ENCODE results near the gene HCRT.

Gene HCRT

DNA sequence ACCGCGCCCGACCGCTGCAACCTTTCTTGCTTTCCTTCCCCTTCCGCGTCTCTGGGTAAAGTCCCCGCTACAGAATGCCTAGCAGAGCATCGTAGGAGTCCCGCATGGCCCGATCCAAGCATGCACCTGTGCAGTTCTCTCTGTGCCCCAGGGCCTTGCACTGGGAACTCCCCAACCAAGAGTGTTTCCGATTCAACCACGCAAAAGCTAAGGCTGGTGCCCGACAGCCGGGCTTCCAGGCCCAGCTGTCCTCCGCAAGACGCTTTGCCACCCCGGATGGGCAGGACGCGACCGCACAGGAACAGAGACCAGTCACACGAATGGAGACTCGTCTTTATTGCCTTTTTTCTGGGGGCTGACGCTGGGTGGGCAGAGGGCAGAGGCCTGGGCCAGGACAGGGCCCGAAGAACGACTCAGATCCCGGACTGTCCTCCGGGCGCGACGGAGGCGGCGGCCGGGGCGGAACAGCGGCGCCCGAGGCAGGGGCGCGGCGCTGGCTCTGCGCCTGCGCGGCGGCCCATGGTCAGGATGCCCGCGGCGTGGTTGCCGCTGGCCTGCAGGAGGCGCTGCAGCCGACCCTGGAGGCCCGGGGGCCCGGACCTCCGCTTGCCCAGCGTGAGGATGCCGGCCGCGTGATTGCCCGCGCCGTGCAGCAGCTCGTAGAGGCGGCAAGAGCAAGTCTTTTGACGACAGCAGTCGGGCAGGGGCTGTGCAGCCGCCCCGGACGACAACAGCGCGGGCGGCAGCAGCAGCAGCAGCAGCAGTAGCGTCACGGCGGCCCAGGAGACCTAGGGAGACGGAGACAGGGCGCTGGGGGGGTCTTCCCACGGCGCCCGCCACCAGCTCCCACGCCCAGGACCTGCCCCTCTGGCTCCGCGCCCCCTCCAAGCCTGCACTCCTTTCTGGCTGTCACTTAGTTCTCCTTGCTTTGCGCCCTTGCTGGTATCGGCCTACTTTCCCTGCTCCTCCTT, 1.2 kb downstream of the HCRT start:
- CTCF ChIA-PET: interaction anchor here (0.6 to 2.9 kb wide), 15 partner anchors 10 to 272 kb away, joined by 3 to 17 read pairs (median 3); partner anchors contain the start of genes CAVIN1 and GHDC
- TF ChIP-seq ZNF341 (tag by site-specific recombination; IDR thresholded peaks at IDR 0.05; ENCODE audit: low read depth) (peak; percentile 58), ZNF518A (tag by site-specific recombination; conservative IDR thresholded peaks at IDR 0.05; ENCODE audit: low read depth) (no peak), GLIS2 (tag by site-specific recombination; IDR thresholded peaks at IDR 0.05) (0 out of 2 replicates have a peak, but pooled peaks have one; percentile 17), ZNF692 (tag by site-specific recombination; IDR thresholded peaks at IDR 0.05) (0 out of 2 replicates have a peak, but pooled peaks have one; percentile 27), EGR2 (tag by site-specific recombination; IDR thresholded peaks at IDR 0.05; ENCODE audit: low read depth) (0 out of 2 replicates have a peak, but pooled peaks have one; percentile 25), ZBTB8A (tag by site-specific recombination; IDR thresholded peaks at IDR 0.05) (0 out of 2 replicates have a peak, but pooled peaks have one; percentile 29), ZNF585B (tag by site-specific recombination; IDR thresholded peaks at IDR 0.05) (no peak), RBAK (tag by site-specific recombination; IDR thresholded peaks at IDR 0.05) (no peak), ZFHX2 (tag by site-specific recombination; conservative IDR thresholded peaks at IDR 0.05) (peak; percentile 18; the same call in 1 of the 2 replicates), PATZ1 (tag by site-specific recombination; IDR thresholded peaks at IDR 0.05) (peak; percentile 32; the same call in 1 of the 2 replicates)
- TF ChIP-seq, protein P1, sequence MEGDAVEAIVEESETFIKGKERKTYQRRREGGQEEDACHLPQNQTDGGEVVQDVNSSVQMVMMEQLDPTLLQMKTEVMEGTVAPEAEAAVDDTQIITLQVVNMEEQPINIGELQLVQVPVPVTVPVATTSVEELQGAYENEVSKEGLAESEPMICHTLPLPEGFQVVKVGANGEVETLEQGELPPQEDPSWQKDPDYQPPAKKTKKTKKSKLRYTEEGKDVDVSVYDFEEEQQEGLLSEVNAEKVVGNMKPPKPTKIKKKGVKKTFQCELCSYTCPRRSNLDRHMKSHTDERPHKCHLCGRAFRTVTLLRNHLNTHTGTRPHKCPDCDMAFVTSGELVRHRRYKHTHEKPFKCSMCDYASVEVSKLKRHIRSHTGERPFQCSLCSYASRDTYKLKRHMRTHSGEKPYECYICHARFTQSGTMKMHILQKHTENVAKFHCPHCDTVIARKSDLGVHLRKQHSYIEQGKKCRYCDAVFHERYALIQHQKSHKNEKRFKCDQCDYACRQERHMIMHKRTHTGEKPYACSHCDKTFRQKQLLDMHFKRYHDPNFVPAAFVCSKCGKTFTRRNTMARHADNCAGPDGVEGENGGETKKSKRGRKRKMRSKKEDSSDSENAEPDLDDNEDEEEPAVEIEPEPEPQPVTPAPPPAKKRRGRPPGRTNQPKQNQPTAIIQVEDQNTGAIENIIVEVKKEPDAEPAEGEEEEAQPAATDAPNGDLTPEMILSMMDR (tag by site-specific recombination; IDR thresholded peaks at IDR 0.05): peak; percentile 50; the same call in 1 of the 2 replicates
- no peaks in the 10 kb centered on the region for H3K4me1 ChIP-seq (ENCODE audit: control insufficient read depth, insufficient read depth, low read length)
- H3K4me3 ChIP-seq (ENCODE audit: low read depth, low read length): peak overlapping the region; percentile 38
- H3K9me3 ChIP-seq (ENCODE audit: control insufficient read depth, insufficient read depth, low read depth, low read length): no peaks in the 10 kb centered on the region
- POLR2A ChIA-PET: interaction anchor here (0.6 to 1.0 kb wide), 2 partner anchors 8 to 91 kb away, joined by 4 to 11 read pairs; no protein-coding TSS in a partner anchor
- no peak overlapping the region; the same call in 1 of the 2 replicates for H3K27ac ChIP-seq (ENCODE audit: extremely low read depth, low read depth, low read length)
- no peaks in the 10 kb centered on the region for H3K36me3 ChIP-seq (ENCODE audit: control insufficient read depth in 2 of 2, insufficient read depth in 1 of 2, low read length in 2 of 2)

Data from HEK293 (cell line).